NCI-H2196 treated with DMSO at 0.1 percent for 48 hours (cell line): Measurements from ENCODE around the gene EPS8L3.
"Not testable (repeated sequence)": the region's sequence is repeated elsewhere in the genome, so short reads cannot be mapped to it uniquely, and the experiment has no call there.

Source experiments
- DNase-seq: peaks from one replicate; lab custom pipeline; 2025; ENCODE audit not compliant: unreplicated experiment; lab: John Stamatoyannopoulos, UW

The EPS8L3 gene

DNA sequence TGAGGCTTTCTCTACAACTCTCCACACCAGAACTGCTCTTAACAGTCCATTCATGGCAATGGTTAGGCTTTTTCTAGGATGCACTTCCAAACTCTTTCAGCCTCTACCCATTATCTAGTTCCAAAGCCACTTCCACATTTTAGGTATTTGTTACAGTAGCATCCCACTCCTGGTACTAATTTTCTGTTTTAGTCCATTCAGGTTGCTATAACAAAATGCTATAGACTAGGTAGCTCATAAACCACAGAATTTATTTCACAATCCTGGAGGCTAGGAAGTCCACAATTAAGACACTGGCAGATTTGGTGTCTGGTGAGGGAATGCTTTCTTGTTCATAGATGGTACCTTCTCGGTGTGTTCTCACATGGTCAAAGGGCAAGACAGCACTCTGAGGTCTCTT, 17.3 kb upstream of the EPS8L3 start:
- no peak for DNase-seq

DNA sequence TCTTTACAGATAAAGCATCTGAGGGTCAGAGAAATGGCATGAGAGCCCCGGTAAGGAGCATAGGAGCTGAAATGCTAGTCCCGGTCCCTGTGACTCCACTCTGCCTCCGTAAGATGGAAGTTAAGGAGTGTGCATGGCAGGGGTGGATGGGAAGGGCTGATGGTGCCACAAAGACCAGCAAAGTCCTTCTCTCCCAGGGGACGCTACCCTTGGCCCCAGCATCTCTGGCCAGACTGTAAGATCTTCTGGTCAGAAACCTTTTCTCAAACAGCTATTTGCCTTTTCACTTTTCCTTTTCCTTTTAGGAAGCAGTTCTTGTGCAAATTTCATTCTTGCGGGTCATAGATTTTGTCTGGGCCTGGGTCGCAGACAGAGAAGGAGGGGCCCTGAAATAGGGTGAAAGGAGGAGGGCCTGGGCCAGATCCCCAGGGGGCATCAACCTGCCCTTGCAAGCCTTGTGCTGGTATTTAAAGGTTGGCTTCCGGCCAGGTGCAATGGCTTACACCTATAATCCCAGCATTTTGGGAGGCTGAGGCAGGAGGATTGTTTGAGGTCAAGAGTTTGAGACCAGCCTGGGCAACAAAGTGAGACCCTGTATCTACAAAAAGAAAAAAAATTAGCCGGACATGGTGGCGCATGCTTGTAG, 14.4 kb upstream of the EPS8L3 start:
- DNase-seq = no peak

DNA sequence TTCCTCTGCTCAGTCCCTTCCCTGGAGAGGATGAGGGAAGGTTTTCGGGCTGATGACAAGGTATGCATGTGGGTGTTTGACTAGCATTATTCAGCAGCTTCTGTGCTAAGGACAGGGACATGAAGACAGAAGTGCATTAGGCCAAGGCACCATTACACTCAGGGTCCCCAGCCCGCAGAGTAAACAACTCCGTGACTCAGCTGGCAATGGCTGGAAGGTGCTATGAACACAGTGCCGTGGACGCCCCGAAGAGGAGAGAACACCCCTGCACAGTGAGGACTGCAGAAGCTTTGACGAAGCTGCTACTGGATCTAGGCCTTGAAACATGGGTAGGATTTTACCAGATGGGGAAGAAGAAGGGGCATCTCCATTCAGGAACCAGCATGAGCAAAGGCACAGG, 13.7 kb upstream of the EPS8L3 start:
- DNase-seq = no peak

DNA sequence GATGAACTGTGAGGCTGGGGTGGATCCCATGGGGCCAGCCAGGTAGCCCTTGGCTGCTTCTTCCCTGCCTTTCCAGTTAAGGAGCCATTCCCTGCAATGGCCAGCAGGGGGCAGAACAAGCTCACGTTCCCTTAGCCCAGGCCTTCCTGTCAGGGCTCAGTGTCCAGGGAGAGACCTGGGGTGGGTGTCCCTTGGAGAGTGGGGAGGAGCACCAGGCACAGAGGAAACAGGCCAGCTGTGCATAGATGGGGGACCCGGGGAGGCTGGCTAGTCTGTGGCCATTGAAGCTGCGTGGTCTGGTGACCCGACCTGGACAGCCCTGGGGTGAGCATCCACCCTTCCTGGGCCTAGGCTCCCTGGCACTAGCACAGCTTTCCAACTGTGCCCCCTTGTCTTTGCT, 13.2 kb upstream of the EPS8L3 start:
- peak; percentile 67 for DNase-seq

DNA sequence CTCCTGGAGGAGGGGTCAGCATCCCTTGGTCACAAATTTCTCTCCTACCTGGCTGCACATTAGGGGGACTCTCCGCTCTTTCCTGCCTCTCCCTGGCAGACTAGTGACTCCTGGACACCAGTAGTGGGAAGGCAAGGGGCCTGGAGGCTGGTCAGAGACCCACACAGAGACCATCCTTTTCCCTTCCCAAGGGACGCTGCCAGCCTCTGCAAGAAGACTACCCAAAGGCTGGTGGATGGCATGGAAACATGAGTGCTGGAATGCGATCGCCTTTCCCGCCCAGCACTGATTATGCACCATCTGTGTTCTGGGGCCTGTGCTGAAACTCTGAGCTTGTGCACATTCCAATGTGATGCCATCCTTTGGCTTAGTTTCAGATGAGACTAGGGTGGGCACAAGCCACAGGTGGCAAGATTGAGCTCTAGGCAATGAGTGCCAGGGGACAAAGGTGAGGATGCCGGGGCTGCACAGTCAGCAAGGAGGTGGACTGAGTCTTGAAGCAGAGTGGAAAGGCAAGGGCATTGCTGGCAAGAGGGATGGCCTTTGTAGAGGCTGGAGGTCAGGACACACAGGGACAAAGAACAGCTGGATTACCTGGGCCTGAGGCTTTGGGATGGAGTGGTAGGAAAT, 12.6 kb upstream of the EPS8L3 start:
- no peak for DNase-seq

DNA sequence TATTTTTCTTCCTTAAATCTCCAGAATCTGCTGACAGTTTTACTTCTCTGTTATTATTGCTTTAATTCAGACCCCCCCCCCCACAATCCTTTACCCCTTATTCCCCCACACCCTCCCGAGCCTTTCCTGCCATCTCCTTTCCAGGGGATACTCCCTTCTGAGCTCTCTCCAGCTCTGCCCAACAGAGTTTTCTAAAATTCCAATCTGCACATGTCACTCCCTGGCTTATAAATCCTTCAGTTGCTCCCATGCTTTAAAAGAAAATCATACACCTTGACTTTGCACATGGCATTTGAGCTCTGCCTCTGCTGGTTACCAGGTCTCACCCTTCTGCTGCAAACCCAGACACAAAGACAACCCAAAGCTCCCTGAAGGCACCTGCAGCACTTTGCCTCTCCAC, 11.7 kb upstream of the EPS8L3 start:
- no peak for DNase-seq

GRCh38 chr1:109773900-109774485, 10.3 kb upstream of the EPS8L3 start:
- no peak for DNase-seq

- peak; percentile 78 for DNase-seq
These were observed 9.6 kb upstream of the EPS8L3 start for GRCh38 chr1:109773203-109773899.

DNA sequence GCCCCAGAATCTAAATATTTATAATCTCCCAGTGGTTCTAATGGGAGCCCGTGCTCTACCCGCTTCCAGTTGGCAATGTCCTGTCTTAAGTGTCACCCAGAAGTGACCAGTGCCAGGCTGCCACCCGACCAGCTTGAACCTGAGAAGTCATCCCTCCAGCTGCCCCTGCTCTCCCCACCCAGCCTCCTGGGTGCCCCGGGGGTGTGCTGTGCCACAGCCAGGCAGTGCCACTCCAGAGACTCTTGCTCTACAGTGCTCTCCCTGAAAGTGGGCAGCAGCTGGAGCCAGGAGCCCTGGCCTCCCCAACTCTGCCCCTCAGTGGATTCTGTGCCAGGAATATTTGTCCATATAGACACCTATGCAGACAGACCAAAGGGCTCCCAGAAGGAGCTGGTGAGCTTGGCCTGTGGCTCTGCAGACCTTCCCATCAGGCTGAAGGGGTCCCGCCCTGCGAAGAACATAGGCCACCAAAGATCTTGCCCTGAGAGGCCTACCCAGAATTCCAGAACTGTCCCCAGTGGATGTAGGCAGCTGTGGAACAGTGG, 9.0 kb upstream of the EPS8L3 start:
- DNase-seq = no peak

GRCh38 chr1:109771712-109772657, 8.3 kb upstream of the EPS8L3 start:
- no peak for DNase-seq

DNA sequence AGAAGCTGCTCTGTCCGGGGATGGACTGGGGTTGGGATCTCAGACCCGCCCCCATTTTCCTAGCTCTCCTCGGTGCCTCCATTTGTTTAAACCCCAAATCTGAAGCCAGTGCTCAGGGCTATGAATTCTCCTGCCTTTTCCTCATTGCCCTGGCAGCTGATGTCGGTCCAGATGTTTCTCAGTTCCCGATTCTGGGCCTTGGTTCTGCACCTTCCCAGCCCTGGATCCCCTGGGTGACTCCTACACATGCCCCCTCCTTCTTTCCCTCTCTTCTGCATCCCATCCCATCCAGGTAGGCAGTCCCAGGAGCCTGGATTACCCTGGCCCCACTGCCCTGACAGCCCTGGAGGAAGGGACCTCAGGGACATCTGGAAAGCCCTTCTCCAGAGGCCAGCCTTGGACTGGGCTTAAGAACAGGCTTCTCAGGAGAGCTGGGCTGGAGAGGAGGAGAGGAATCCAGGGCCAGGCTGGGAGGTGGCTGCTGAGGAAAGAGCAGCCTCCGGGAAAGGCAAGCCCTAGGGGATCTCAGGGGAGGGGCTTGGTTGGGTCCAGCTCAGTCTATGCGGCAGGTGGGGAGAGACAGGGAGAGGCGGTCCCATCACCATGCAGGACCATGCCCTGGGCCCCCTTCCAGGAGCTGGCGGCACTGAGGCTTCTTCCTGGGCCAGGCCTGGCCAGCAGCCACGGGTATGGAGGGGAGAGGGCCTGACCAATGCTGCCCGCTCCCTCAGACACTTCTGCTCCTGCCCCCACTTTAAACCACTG, 6.8 kb upstream of the EPS8L3 start:
- DNase-seq = no peak

- DNase-seq = no peak
These were observed 5.8 kb upstream of the EPS8L3 start for GRCh38 chr1:109769330-109770078.

DNA sequence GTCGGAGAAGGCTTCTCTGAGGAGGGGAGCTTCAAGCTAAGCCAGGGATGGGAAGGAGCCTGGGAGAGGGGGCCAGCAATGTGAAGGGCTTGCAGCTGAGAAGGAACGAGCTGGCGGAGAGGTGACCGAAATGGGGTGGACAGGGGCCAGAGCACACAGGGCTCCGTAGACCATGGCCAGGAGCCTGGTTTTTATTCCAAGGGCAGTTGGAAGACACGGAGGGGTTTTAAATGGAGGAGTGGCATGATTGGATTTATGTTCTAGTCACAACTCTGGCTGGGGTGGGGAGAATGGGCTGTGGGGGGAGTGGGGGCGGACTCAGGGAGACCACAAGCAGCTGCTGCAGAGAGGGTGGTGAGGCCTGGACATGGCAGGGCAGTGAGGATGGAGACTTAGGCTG, 5.1 kb upstream of the EPS8L3 start:
- no peak for DNase-seq

- no peak for DNase-seq
These were observed 4.6 kb upstream of the EPS8L3 start for GRCh38 chr1:109768335-109768650.

DNA sequence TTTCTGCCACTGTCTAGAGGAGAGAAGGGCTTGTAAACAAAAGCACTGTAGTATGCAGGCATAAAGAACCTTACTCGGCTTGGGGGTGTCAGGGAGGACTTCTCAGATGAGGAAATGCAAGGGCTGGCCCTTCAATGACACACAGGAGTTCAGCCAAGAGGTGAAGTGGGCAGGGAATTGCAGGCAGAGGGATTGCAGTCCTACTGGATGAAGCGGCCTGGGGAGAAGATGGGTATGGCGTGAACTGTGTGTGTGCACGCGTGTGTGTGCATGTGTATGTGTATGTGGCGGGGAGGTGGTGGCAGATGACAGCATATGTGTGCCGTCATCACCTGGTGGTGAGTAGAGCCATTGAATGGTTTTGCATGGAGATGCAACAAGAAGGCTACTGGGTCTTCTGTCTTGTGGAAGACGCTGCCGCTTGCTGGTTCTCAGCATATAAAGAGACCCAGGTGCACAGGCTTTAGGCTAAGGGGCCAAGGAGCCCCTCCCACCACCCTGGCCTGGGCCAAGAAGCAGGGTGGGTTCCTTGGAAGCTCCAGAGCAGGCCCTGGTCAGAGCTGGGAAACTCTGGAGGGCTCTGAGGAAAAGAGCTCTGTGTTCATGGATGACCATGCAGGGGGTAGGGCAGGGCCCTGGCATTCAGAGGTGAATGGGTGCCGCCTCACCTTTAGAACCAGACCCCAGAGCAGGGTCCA, 4.1 kb upstream of the EPS8L3 start:
- no peak for DNase-seq

- DNase-seq = not testable (repeated sequence)
These were observed 3.4 kb upstream of the EPS8L3 start for GRCh38 chr1:109766991-109767636.

DNA sequence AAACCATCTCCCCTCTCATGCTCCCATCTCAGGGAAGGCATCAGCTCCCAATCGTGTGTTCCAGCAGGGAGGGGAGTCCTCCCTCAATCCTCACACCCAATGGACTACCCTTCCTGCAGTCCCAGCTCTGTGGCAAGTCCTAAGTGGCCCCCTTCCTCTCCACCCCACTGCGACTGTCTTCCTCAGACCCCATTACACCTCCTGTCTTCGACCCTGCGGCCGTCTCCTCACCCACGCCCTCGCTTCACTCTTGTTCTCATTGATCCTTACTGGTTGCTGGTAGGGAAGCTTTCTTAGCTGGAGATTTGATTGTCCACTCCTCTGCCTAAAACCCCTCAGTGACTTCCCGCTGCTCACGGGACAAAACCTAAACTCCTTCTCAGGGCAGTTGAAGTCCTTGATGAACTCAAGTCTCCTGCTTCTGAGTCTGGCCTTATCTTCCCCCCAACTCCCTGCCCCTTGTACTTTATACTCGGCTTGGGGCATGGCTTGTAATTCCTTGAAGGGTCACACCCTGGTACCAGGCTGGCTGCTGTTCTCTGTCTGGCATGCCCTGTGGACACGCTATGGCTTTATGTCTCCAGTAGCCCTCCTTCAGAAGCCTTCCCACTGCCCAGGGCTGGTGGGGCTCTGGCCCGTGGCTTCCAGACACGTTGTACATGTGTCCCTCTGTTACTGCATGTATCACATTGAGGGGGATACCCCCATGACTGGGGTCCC, 2.3 kb upstream of the EPS8L3 start:
- DNase-seq = no peak

- DNase-seq = no peak
These were observed 1.7 kb upstream of the EPS8L3 start for GRCh38 chr1:109765483-109765815.
